Thyroid gland (tissue), 4 donors: ENCODE results near the gene ITPR2. TPM values are rescaled to one million over a fixed set of nuclear protein-coding genes. Genes with fewer than 3 reads are reported as not detected.

Experiments
- DNase-seq, 2 donors: peaks; one replicate each; pipeline ENCODE4 v3.0.0-alpha.2; 2019
- H3K27ac ChIP-seq, 3 donors: fragments of 200-600 bp; sonication (generic); 1 replicate in 2 of 3; 2 replicates in 1 of 3; pipeline ENCODE4 v1.5.1; 2016 to 2019; ENCODE audit warnings: mild to moderate bottlenecking in 1 of 3, moderate library complexity in 1 of 3
- H3K27me3 ChIP-seq: fragments of 200-600 bp; sonication (generic); one replicate; pipeline ENCODE4 v1.5.1; 2019
- H3K36me3 ChIP-seq, 2 donors: fragments of 200-600 bp; sonication (generic); one replicate each; pipeline ENCODE4 v1.5.1; 2016 to 2019
- H3K4me1 ChIP-seq, 2 donors: fragments of 200-600 bp; sonication (generic); one replicate each; pipeline ENCODE4 v1.5.1; 2017 to 2019
- H3K4me3 ChIP-seq, 3 donors: fragments of 200-600 bp; sonication (generic); replicated peaks in 1 of 3; 1 replicate in 2 of 3; 2 replicates in 1 of 3; pipeline ENCODE4 v1.5.1; 2016; ENCODE audit warnings: mild to moderate bottlenecking in 1 of 3
- H3K9me3 ChIP-seq: fragments of 200-600 bp; sonication (generic); one replicate; pipeline ENCODE4 v1.5.1; 2017
- CTCF ChIP-seq, 6 experiments: fragments of 200-600 bp in 3 of 6; fragments of 450-650 bp in 3 of 6; sonication (generic) in 3 of 6; IDR thresholded peaks; one replicate each; pipeline ENCODE4 v1.5.1; 2016 to 2019; ENCODE audit warnings: antibody characterized with exemption in 6 of 6, mild to moderate bottlenecking in 2 of 6, inconsistent platforms in 1 of 6, moderate library complexity in 1 of 6
- POLR2A ChIP-seq, 2 donors: fragments of 450-650 bp; IDR thresholded peaks; one replicate each; pipeline ENCODE4 v1.6.1; 2017; ENCODE audit warnings: antibody characterized with exemption in 2 of 2, mild to moderate bottlenecking in 2 of 2, moderate library complexity in 1 of 2
- WGBS, 2 donors: methylation state at CpG; one replicate each; pipeline ENCODE4 v1.1.5; 2017; 5-methylcytosine and 5-hydroxymethylcytosine counted together
- intact Hi-C: fragments of 100-400 bp; cut with DNase I; formaldehyde crosslinking; loops from one replicate; pipeline ENCODE4 v1.15.1; 2023
- total RNA-seq, 4 donors: library from RNA; depleted of rRNA; stranded (reverse); fragments of >200 nt; gene quantifications; one replicate each; pipeline ENCODE4 v1.2.3, GENCODE V29; 2016

The ITPR2 gene
- total RNA-seq, 4 donors from 2014 or later: 24.4 to 39.7 (median 33.7) TPM

GRCh38 chr12:26715232-26715631 is 117.8 kb downstream of the ITPR2 start:
- no peak overlapping the region for H3K4me3 ChIP-seq
- WGBS, 2 donors: 84% methylated on average over 5 of the region's 5 CpGs
- intact Hi-C loops: no loop called here
- TF ChIP-seq POLR2A (IDR thresholded peaks at IDR 0.05) (no peak), CTCF (IDR thresholded peaks at IDR 0.05) (no peak)
- H3K9me3 ChIP-seq: no peaks in the 10 kb centered on the region
- H3K27ac ChIP-seq: no peak overlapping the region
- H3K27me3 ChIP-seq: no peaks in the 10 kb centered on the region
- H3K36me3 ChIP-seq: no peaks in the 10 kb centered on the region
- DNase-seq: no peak
- H3K4me1 ChIP-seq: peaks cover 0 to under 1% of the 10 kb centered on the region in 2 donors

- Histone ChIP-seq H3K4me1 (no peaks in the 10 kb centered on the region), H3K27me3 (no peaks in the 10 kb centered on the region), H3K36me3 (no peaks in the 10 kb centered on the region), H3K27ac (no peak overlapping the region), H3K9me3 (no peaks in the 10 kb centered on the region), H3K4me3 (no peak overlapping the region)
- TF ChIP-seq CTCF (IDR thresholded peaks at IDR 0.05) (no peak), POLR2A (IDR thresholded peaks at IDR 0.05) (no peak)
- WGBS, 2 donors: 93 to 95% methylated on average over 8 of the region's 8 CpGs
- no peak for DNase-seq
- intact Hi-C loops: no loop called here
Observed at GRCh38 chr12:26713885-26714383, 119.1 kb downstream of the ITPR2 start.

GRCh38 chr12:26712892-26713291 is 120.1 kb downstream of the ITPR2 start:
- intact Hi-C loops: no loop called here
- H3K4me1 ChIP-seq: no peaks in the 10 kb centered on the region
- H3K9me3 ChIP-seq: no peaks in the 10 kb centered on the region
- no peaks in the 10 kb centered on the region for H3K27me3 ChIP-seq
- DNase-seq: no peak
- WGBS, 2 donors: 64 to 90% methylated on average over 5 of the region's 5 CpGs
- H3K36me3 ChIP-seq: no peaks in the 10 kb centered on the region
- H3K27ac ChIP-seq: no peak overlapping the region
- no peak overlapping the region for H3K4me3 ChIP-seq
- no peak for TF ChIP-seq CTCF (IDR thresholded peaks at IDR 0.05)
- no peak for TF ChIP-seq POLR2A (IDR thresholded peaks at IDR 0.05)

- 87 to 91% methylated on average over 3 of the region's 3 CpGs for WGBS, 2 donors
- Histone ChIP-seq H3K4me3 (no peak overlapping the region), H3K27ac (no peak overlapping the region), H3K36me3 (no peaks in the 10 kb centered on the region), H3K4me1 (no peaks in the 10 kb centered on the region), H3K27me3 (no peaks in the 10 kb centered on the region), H3K9me3 (no peaks in the 10 kb centered on the region)
- intact Hi-C loops: no loop called here
- TF ChIP-seq POLR2A (IDR thresholded peaks at IDR 0.05) (no peak), CTCF (IDR thresholded peaks at IDR 0.05) (no peak)
- no peak for DNase-seq
Observed at GRCh38 chr12:26711569-26711968, 121.4 kb downstream of the ITPR2 start.

GRCh38 chr12:26711072-26711471 is 121.9 kb downstream of the ITPR2 start:
- WGBS, 2 donors: 84 to 91% methylated on average over 5 of the region's 5 CpGs
- Histone ChIP-seq H3K27me3 (no peaks in the 10 kb centered on the region), H3K36me3 (no peaks in the 10 kb centered on the region), H3K4me1 (no peaks in the 10 kb centered on the region), H3K27ac (no peak overlapping the region), H3K4me3 (no peak overlapping the region), H3K9me3 (no peaks in the 10 kb centered on the region)
- intact Hi-C loops: no loop called here
- TF ChIP-seq POLR2A (IDR thresholded peaks at IDR 0.05) (no peak), CTCF (IDR thresholded peaks at IDR 0.05) (no peak)
- DNase-seq: no peak
